Left renal pelvis (tissue), 4 donors: ENCODE measurements around the gene LRRC74A. TPM values are rescaled to one million over a fixed set of nuclear protein-coding genes. Genes with fewer than 3 reads are reported as not detected.

Experiments used
- DNase-seq, 4 donors: peaks; one replicate each; pipeline ENCODE4 v3.0.0-alpha.2; 2013; ENCODE audit warnings: low read depth in 4 of 4, low spot score in 3 of 4
- polyA plus RNA-seq, 4 donors: library from polyadenylated mRNA; unstranded; fragments of 120-200 nt; gene quantifications; one replicate each; pipeline ENCODE4 v1.2.1, GENCODE V29; 2013; ENCODE audit not compliant: insufficient read length in 4 of 4

Gene LRRC74A
- polyA plus RNA-seq, 4 donors = not detected

GRCh38 chr14:76844223-76844622 is 18.0 kb downstream of the LRRC74A start:
- no peak for DNase-seq

- no peak for DNase-seq
Observed at GRCh38 chr14:76846331-76847047, 20.3 kb downstream of the LRRC74A start.

DNA sequence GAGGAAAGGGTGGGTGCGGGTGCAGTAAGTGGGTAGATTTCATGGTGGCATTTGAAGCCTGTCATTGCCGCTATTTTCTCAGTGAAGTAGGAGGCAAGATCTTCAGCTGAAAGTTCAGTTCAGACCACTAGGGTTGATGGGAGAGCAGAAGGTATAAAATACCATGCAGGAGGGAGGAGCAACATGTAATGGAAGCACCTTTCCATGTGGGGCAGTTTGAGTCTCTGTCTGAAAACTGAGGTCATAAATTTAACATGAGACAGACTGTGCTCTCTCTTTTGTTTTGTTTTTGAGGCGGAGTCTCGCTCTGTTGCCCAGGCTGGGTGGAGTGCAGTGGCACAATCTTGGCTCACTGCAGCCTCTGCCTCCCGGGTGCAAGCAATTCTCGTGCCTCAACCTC is 22.7 kb downstream of the LRRC74A start:
- no peak for DNase-seq

GRCh38 chr14:76855066-76855465 is 28.9 kb downstream of the LRRC74A start:
- no peak for DNase-seq

DNA sequence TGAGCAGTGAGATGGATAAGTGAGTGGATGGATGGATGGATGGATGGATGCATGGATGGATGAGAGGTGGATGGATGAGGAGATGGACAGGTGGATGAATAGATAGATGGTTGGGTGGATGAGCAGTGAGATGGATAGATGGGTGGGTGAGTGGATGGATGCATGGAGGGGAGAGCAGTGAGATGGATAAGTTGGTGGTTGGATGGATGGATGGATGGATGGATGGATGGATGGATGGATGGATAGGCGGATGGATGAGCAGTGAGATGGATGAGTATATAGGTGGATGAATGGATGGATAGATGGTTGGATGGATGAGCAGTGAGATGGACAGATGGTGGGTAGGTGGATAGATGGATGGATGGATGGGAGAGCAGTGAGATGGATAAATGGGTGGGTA is 30.6 kb downstream of the LRRC74A start:
- DNase-seq = no peak

DNA sequence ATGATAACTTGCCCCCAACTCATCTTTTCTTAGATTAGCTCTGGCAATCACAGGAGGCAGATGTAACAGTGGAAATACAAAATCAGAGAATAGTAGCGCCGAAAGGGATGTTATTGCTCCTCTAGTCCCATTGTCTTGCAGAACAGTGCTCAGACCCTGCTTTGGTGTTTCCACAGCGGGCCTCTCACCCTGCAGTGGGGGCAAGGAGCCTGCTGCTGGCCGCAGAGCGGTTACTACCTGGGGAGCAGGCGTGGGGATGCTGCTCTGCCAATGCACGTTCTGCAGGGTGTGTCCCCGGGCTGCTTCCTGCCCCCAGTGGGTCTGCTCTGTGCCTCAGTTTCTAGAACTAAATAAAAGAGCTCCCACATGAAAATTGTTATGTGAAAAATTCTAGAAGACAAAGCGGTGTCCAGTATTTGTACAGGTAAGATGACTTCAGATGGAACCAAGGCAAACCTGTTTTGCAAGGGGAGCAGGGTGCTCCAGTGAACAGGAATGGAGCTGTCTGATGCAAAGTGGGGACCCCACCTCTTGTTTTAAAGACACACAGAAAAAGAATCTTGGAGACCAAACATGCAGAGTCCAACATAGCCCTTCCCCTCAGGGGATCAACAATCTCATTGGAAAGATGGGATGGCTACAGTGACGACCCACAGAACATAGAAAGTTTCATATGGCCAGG is 35.5 kb downstream of the LRRC74A start:
- no peak for DNase-seq

DNA sequence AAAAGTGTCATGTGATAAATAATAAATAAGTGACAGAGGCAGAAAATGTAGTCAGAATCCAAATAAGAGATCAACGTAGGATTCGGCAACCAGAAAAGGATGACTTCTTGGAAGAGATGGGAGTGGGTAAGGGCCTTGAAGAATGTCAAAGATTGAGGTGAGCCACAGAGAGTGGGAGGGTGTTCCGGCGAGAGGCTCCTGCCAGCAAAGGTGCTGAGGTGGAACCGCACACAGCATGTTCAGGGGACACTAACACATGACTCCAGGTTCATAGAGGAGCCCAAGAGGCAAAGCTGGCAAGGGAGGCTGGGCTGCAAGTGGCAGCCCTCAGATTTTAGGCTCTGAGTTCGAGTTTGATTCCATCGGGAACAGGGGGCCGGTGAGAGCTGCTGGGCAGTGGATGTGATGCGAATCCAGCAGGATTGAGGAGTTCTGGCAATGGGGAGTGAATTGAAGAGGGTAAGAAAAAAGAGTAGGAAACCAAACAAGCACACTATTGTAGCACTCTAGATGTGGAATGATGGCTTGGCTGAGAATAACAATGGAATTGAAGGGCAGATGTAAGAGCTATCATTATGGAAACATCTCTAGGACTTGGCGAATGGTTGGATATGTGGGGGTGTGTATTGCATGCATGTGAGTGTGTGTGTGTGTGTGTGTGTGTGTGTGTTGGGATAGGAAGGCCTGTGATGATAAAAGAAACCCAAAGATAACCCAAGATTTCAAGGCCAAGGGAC is 36.5 kb downstream of the LRRC74A start:
- DNase-seq = no peak

- no peak for DNase-seq
Observed at GRCh38 chr14:76863724-76864407, 37.7 kb downstream of the LRRC74A start.

DNA sequence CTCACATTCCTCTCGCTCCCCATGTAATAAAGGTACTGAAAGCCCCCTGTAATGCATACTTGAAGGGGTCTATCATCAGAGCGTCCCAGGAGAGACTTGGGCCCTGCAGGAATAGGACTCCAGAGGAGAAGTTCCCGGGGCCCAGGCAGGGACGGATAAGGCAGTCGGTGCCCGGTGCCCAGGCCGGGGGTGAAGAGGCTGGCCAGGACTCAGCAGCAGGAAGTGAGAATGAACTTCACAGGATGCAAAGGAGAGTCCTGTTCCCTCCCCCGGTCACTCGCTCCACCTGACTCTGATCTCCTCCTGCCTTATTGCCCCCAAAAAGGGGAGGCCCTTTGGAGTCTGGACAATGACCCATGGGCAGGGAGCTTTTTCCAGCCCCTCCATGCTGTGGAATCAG is 40.2 kb downstream of the LRRC74A start:
- no peak for DNase-seq

GRCh38 chr14:76867516-76868453 is 41.6 kb downstream of the LRRC74A start:
- DNase-seq = no peak

DNA sequence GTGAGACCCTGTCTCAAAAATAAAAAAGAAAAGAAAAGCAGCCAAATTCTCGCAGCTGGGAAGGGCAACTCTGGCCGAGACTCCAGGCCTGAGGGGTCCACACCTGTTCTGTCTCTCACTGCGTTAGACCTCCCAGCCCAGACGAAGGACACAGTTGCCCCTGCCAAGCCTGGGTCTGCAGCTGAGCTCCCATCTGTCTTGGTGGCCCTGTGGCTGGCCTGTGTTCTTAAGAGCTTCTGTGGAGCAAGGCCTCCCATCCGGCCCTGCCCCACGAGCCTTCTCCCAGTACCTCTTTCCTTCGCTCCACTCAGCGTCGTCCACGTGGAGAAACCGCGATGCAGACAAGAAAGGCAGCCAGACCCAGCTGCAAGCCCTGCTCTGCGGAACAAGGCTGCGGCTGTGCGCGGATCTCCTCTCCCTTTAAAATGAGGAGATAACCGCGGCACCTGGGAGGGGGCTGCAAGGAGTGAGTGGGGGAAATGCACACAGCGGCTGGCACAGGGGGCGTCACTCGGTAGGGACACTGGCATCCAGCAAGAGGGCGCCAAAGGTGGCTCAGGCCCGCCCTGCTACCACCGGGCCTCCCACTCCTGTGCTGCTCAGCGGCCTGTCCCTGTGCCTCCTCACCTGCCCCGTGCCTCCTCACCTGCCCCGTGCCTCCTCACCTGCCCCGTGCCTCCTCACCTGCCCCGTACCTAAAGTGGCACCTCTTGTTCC is 42.4 kb downstream of the LRRC74A start:
- DNase-seq = no peak

DNA sequence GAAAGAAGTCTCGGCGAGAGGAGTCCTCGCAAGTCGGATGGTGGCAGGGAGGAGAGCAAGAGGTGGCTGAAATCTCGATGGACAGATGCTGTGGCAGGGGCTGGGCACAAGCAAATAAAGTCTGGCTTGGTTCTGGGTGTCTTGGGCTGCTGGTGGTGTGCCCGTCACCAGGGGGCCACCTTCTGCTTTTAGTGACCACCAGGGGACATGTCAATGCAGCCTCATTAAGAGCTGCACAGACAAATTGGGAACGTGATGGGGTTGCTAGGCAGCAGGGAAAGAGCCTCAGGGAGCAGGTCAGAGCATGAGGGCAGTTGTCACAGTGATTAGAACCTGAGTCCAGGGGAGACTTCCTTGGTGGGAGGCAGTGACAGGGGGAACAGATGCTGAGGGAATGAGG is 44.0 kb downstream of the LRRC74A start:
- no peak for DNase-seq

DNA sequence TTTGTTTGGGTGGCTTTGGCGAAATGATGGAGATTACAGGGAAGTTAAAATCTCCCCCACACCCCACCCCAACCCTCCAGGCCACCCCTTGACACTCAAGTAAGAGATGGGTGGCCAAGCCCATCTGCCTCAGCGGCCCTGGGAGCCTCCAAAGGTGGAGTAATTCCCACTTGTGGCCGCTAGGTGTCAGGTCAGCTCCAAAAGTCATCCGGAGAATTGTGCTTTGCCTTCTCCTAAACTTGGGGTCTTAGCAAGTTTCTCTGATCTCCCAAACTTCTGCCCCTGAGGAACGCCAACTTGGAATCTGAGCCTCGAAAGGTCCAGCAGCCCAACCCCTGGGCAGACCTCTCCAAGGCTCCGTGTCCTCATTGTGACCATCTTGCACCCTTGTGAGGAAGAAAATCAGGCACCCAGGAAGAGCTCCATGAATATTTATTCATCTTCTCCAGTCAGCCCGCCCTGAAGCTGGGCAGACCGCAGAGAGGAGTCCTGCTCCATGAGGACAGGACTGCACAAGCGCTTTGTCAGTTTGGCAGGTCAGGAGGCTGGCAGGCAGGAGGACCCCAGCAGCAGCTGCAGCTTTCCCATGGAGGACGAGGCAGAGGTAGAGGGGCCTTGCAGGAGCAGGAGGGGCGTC is 46.7 kb downstream of the LRRC74A start:
- no peak for DNase-seq

DNA sequence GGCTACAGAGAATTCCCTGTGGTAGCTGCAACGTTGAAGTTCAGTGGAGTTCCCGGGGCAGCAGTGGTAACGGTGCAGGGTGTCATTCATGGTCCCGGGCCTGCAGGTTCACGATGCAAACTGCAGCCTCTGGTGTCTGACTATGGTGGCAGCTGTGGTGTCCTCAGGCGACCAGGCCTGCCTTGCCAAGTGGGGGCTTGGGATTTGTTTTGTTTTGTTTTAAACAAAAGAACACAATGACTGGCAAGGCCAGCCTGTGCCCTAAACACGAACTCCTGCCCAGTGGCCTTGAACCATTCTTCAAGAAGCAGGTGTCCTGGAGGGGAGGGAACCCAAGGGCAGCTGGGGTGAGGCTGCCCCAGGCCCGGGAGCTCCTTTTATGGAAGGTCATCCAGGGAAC is 48.5 kb downstream of the LRRC74A start:
- no peak for DNase-seq

GRCh38 chr14:76876076-76876475 is 49.9 kb downstream of the LRRC74A start:
- no peak for DNase-seq

GRCh38 chr14:76877871-76878270 is 51.7 kb downstream of the LRRC74A start:
- DNase-seq = no peak

- DNase-seq = no peak
Observed at GRCh38 chr14:76880449-76880848, 54.2 kb downstream of the LRRC74A start.

- no peak for DNase-seq
Observed at GRCh38 chr14:76881348-76881747, 55.1 kb downstream of the LRRC74A start.

- DNase-seq = no peak
Observed at GRCh38 chr14:76882651-76883050, 56.4 kb downstream of the LRRC74A start.
